GM19463 (cell line): ENCODE data around the gene TWSG1.

Experiments used
- ATAC-seq: cut with Tn5 transposase; IDR thresholded peaks from one replicate; pipeline ENCODE4 v1.9.1; 2021; ENCODE audit warnings: mild to moderate bottlenecking, moderate library complexity; ENCODE audit not compliant: unreplicated experiment

TWSG1 gene

GRCh38 chr18:9334329-9334972 is at the start of gene TWSG1:
Gene TWSG1 (plus strand): TSS chr18:9334773. CDS start chr18:9337230, 2,457 bp downstream.
- peak; percentile 83 for ATAC-seq

DNA sequence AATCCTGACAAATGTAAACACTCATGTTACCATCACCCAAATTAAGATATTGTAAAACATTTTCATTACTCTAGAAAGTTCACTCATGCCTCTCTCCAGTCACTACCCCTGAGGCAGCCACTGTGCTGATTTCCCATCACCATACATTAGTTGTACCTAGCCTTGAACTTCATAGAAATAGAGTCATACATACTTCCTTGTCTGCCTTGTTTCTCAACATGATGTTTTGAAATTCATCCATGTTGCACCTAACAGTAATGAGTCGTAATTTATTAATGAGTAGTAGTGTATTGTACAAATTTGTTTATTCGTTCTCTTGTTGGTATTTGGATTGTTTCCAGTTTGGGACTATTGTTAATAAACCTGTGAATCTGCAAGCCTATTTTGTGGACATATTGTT is 49.0 kb upstream of the TWSG1 start:
- ATAC-seq = no peak

DNA sequence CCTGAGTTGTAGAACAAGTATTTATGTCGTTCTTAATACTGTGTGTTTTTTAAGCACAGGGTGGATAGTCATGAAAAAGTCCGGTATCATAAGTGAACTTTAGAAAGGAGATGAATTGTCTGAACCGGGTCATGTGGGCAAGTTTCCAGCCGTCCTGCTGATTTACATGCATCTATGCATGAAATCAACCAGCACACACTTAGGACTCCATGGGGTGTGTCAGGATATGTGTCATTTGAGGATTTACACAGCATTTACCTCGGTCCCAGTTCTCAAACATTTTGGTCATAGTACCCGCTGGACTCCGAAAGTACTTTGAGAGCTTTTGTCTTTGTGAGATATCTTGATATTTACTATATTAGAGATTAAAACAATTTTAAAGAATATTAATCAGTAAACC is 47.5 kb upstream of the TWSG1 start:
- ATAC-seq = no peak

DNA sequence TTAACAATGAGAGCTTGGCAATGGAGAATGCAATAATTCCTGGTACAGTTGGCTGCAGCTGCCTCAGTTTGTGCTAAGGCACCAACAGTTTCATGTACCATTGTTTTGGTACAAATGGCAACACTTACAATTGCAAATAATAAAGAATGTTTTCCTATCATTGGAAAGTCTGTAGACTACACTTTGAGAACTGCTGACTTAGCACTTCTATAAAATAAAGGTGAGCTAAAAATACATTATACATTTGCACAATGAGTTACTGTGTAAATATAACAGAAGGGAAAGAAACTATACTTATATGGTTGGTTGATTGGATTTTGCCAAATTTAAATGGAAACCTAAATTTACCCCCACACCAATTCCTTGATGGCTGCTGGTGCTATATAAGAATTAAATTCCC is 44.9 kb upstream of the TWSG1 start:
- ATAC-seq = no peak

DNA sequence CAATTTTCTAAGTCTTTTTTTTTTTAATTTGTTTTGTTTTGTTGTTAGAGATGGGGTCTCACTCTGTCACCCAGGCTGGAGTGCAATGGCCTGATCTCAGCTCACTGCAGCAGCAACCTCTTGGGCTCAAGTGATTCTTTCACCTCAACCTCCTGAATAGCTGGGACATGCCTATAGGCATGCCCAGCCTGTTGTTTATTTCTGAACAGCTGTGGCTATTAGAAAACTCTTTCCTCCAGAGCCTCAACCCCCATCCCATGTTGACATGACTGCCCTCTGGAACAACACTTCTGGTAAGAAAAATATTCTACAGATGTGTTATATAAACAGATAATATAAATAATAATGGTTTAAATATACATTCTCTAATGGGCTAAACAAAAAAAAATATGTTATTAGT is 44.4 kb upstream of the TWSG1 start:
- ATAC-seq = no peak

DNA sequence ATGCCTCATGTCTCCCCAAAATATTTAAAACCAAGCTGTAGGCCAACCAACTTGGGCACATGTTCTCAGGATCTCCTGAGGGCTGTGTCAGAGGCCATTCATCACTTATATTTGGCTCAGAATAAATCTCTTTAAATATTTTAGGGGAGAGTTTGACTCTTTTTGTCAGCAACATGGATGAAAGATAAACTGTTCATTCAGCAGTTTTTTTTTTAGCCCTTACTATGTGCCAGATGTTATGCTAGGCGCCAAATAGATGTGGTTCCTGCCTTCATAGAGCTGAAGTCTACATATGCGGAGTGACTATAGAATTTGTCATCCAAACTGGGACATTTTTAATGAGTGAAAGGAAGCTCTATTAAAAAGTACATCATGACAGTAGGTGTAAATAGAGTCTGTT is 42.5 kb upstream of the TWSG1 start:
- no peak for ATAC-seq

DNA sequence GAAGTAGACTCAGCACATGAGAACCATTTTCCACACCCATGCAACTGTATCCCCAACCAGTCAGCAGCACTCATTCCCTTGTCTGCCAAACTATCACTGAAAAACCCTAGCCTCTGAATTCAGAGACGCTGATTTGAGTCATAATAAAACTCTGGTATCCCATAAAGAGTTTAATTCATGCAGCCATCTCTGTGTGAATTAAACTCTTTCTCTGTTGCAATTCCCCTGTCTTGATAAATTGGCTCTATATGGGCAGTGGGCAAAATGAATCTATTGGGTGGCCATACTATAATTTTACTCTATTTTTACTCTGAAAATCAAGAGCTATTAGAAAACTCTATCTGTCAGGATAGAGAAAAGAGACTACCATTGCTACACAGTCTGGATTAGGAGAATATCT is 40.6 kb upstream of the TWSG1 start:
- no peak for ATAC-seq

GRCh38 chr18:9296233-9297006 is 38.2 kb upstream of the TWSG1 start:
- no peak for ATAC-seq

DNA sequence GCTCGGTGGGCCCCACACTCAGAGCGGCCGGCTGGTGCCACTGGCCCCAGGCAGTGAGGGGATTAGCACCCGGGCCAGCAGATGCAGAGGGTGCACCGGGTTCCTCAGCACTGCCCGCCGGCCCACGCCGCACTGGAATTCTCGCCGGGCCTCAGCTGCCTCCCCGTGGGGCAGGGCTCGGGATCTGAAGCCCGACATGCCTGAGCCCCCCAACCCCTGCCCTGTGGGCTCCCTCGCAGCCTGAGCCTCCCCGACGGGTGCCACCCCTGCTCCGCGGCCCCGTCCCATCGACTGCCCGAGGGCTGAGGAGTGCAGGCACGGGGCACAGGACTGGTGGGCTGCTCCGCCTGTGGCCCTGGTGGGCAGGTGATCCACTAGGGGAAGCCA is 37.6 kb upstream of the TWSG1 start:
- no peak for ATAC-seq

DNA sequence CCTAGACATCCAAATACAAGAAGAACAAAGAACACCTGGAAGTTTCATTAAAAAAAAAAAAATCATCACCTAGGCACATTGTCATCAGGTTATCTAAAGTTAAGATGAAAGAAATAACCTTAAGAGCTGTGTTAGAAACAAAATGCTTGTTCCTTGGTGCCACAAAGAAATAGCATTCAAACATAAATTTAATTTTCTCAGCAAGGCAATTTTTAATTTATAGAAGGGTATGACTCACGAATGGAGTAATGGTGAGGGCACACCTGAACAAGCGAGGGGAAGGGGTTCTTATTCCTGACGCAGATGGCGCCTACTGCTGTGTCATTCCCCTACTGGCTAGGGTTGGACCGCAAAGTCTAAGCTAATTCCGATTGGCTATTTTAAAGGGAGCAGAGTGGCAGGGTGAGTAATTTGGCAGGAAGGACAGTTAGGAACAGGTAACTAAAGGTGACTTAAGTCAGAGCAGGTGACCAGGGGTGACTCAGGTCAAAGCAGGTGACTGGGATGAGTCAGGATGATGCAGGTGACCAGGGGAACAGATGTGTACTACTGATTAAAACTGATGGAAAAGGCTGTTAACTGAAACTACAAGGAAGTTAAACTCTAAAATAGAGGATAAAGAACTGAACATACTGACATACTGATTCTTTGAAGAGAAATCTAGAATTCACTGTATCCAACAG is 30.0 kb upstream of the TWSG1 start:
- ATAC-seq = no peak

GRCh38 chr18:9319333-9319732 is 15.2 kb upstream of the TWSG1 start:
- ATAC-seq = no peak

- no peak for ATAC-seq
These were observed 13.5 kb upstream of the TWSG1 start for GRCh38 chr18:9321017-9321452.

GRCh38 chr18:9321736-9322135 is 12.8 kb upstream of the TWSG1 start:
- no peak for ATAC-seq

GRCh38 chr18:9322744-9323143 is 11.8 kb upstream of the TWSG1 start:
- no peak for ATAC-seq

DNA sequence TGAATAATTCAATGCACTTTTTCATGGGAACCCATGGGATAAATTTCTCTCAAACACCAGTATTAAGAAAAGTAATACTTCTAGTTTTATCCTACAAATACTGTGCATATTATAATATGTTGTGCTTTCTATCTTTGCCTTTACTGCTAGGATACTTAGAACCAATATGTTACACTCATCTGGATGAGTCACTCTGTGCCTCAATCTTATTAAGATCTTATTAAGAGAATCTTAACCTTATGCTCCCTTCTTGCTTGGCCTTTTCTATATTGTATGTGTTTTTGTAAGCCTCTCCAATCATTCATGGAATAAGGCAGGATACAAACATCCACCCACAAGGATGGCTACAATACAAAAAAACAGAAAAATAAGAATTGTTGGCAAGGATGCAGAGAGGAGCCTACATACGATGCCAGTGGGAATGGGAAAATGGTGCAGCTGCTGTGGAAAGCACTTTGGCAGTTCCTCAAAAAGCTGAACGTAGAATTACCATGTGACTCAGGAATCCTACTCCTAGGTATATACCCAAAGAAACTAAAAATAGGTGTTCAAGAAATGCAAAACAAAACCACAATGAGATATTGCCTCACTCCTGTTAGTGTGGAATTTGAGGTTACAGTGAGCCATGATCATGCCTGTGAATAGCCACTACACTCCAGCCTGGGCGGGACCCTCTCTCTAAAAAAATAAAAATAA is 10.7 kb upstream of the TWSG1 start:
- no peak for ATAC-seq

GRCh38 chr18:9325716-9326115 is 8.9 kb upstream of the TWSG1 start:
- no peak for ATAC-seq

- ATAC-seq = no peak
These were observed 5.8 kb upstream of the TWSG1 start for GRCh38 chr18:9328776-9329175.

GRCh38 chr18:9329471-9329870 is 5.1 kb upstream of the TWSG1 start:
- no peak for ATAC-seq

- no peak for ATAC-seq
These were observed 4.2 kb upstream of the TWSG1 start for GRCh38 chr18:9330419-9330818.

DNA sequence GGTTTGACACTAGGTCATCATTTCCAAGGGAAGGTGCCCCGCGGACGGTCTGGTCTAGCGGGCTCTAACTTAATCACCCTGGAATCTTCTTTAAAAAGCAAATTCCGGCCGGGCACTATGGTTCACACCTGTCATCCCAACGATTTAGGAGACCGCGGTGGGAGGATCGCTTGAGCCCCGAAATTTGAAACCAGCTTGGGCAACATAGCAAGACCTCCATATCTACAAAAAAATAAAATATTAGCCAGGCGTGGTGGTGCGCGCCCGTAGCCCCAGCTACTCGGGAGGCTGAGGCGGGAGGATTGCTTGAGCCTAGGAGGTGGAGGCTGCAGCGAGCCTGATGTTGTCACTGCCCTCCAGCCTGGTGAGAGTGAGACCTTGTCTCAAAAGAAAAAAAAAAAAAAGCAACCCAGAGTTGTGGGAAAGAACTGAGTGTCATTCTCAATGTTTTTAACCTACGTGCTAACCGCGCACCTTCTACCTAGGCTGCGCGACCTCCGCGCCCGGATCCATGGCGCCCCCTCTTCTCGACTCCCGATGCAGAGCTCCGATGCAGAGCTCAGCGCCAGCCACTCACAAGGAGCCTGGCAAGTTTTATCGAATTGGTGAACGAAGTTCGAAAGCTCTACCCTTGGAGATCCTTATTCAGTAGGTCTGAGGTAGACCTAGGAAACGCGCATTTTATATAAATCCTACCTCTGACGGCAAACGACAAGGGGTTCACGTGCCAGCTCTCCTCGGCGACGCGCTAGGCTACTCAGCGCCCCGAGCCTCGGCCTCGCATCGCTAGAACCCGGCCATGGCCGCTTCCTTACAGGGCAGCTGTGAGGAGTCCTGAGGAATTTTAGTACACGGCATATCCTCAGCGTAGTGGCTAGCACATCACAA is 888 bp upstream of the TWSG1 start:
- peak; percentile 20 for ATAC-seq
